ENCODE measurements around the gene RGS13. TPM values are rescaled to one million over a fixed set of nuclear protein-coding genes. Genes with fewer than 3 reads are reported as not detected.

Gene RGS13
- not detected in 5 replicates for total RNA-seq (2022; extraction: Qiagen RNA extraction; ENCODE audit: low read depth)

GRCh38 chr1:192635939-192636338 lies at the start of gene RGS13:
TSS of gene RGS13 (plus strand) at chr1:192636147. CDS start at chr1:192644335, 8,188 bp downstream.

Other genes starting within 250 kb of the RGS13 start
- not detected in 5 replicates for gene RGS1, start 60.4 kb upstream of the RGS13 start, total RNA-seq (2022; extraction: Qiagen RNA extraction; ENCODE audit: low read depth)
- 53.8 to 89.9 TPM (median 58.2 TPM) in 5 replicates for gene RGS2, start 172.9 kb downstream of the RGS13 start, total RNA-seq (2022; extraction: Qiagen RNA extraction; ENCODE audit: low read depth)